DMS153 treated with DMSO at 0.1 percent for 48 hours (cell line): ENCODE results near the gene PCDHGA3.
A peak's percentile ranks its signal among the peaks of the same experiment; 100 is the strongest.
"Not testable (repeated sequence)": the region's sequence is repeated elsewhere in the genome, so short reads cannot be mapped to it uniquely, and the experiment has no call there.

ENCODE experiments used
- DNase-seq: peaks from one replicate; lab custom pipeline; 2025; ENCODE audit not compliant: unreplicated experiment; lab: John Stamatoyannopoulos, UW

Gene PCDHGA3

DNA sequence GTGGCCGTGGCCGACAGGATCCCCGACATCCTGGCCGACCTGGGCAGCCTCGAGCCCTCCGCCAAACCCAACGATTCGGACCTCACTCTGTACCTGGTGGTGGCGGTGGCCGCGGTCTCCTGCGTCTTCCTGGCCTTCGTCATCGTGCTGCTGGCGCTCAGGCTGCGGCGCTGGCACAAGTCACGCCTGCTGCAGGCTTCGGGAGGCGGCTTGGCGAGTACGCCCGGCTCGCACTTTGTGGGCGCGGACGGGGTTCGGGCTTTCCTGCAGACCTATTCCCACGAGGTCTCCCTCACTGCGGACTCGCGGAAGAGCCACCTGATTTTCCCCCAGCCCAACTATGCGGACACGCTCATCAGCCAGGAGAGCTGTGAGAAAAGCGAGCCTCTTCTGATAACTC lies 2.4 kb downstream of the PCDHGA3 start:
- not testable (repeated sequence) for DNase-seq

DNA sequence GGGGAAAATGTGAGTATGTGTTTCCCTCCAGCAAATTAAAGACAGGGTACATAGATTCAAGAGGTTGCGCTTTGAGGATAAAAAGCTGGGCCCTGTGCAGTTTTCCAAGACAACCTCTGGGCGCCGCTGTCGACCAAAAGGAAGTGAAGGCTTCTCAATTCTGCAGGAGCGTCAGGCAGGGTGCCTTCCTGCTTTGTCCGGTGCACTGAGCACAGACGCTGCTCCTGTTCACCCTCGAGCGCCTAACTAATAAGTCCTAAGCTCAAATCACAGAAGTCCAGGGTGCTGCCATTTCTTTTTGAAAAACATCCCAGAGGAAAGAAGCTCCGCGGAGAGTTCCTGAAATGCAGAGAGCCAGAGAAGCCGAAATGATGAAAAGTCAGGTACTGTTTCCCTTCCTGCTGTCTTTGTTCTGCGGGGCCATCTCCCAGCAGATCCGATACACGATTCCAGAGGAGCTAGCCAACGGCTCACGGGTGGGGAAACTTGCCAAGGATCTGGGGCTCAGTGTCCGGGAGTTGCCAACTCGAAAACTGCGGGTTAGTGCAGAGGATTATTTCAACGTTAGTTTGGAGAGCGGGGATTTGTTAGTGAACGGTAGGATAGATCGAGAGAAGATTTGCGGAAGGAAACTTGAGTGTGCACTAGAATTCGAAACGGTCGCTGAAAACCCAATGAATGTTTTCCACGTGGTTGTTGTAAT lies 6.4 kb downstream of the PCDHGA3 start, which contains the start of gene PCDHGB1:
PCDHGB1 (plus strand) TSS at position 183 of the 703 bp plus-strand sequence; CDS start at position 345, 162 bp downstream.
- DNase-seq: peak; percentile 1

DNA sequence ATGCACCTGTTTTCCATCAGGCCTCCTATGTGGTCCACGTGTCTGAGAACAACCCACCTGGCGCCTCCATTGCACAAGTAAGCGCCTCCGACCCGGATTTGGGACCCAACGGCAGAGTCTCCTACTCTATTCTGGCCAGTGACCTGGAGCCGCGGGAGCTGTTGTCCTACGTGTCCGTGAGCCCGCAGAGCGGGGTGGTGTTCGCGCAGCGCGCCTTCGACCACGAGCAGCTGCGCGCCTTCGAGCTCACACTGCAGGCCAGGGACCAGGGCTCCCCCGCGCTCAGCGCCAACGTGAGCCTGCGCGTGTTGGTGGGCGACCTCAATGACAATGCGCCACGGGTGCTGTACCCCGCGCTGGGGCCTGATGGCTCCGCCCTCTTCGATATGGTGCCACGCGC lies 8.0 kb downstream of the PCDHGA3 start:
- no peak for DNase-seq

DNA sequence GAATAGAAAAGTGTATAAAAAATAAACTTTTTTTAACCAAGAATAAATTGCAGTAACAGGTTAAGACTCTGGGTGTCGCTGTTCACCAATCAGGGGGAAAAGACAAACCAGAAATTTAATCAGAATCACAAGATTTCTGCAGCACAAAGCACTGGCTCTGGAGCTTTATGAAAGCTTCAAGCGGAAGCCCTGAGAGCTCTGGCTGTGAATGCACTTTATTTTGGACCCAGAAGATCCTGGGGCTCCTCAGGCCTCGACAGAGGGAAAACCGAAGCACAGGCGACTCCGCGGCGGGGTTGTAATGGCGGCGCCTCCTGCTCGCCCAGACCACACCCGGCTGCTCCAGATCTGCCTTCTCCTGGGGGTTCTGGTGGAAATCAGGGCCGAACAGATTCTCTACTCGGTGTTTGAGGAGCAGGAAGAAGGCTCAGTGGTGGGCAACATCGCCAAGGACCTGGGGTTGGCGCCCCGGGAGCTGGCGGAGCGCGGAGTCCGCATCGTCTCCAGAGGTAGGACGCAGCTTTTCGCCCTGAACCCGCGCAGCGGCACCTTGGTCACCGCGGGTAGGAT lies 11.4 kb downstream of the PCDHGA3 start, which contains the start of gene PCDHGA4:
PCDHGA4 (plus strand) TSS at position 122 of the 570 bp plus-strand sequence; CDS start at position 209, 87 bp downstream.
- DNase-seq: no peak

DNA sequence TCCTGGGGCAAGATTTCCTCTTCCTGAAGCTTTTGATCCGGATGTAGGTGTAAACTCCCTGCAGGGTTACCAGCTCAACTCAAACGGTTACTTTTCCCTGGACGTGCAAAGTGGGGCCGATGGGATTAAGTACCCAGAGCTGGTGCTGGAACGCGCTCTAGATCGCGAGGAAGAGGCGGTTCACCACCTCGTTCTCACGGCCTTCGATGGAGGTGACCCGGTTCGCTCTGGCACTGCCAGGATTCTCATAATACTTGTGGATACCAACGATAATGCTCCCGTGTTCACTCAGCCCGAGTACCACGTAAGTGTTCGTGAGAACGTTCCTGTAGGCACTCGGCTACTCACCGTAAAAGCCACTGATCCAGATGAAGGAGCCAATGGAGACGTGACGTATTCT lies 12.0 kb downstream of the PCDHGA3 start:
- no peak for DNase-seq

DNA sequence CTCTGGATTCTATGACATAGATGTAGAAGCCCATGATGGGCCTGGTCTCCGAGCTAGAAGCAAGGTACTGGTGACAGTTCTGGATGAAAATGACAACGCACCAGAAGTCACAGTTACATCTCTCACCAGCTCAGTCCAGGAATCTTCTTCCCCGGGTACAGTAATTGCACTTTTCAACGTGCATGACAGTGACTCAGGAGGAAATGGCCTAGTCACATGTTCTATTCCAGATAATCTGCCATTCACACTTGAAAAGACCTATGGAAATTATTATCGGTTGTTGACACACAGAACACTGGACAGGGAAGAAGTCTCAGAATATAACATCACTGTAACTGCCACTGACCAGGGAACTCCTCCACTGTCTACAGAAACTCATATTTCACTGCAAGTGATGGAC lies 12.5 kb downstream of the PCDHGA3 start:
- DNase-seq: no peak

DNA sequence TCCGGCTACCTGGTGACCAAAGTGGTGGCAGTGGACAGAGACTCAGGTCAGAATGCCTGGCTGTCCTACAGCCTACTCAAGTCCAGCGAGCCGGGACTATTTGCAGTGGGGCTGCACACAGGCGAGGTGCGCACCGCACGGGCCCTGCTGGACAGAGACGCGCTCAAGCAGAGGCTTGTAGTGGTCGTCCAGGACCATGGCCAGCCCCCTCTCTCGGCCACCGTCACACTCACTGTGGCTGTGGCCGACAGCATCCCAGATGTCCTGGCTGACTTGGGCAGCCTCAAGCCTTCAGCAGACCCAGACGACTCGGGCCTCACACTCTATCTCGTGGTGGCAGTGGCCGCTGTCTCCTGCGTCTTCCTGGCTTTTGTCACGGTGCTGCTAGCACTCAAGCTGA lies 13.3 kb downstream of the PCDHGA3 start:
- no peak for DNase-seq

DNA sequence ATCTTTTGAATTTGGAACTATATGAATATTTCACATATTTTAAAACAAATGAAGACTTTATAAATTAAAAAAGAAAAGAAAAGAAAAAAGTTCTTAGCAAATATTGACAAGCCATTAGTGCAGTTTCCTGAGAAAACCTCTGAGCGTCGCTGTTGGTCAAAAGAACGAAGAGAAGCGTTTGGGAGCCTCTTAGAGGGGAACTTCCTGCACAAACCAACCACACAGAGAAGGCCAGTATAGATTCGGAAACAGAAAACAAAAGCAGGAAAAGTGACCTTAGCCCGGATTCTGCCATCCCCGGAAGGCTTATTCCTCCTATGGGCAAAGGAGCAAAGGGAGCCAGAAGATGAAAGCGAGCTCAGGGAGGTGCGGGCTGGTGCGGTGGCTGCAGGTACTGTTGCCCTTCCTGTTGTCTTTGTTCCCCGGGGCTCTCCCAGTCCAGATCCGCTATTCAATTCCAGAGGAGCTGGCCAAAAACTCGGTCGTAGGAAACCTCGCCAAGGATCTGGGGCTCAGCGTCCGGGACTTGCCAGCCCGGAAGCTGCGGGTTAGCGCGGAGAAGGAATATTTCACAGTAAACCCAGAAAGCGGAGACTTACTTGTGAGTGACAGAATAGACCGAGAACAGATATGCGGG lies 16.3 kb downstream of the PCDHGA3 start, which contains the start of gene PCDHGB2:
PCDHGB2 (plus strand) TSS at position 205 of the 637 bp plus-strand sequence; CDS start at position 347, 142 bp downstream.
- DNase-seq: no peak

DNA sequence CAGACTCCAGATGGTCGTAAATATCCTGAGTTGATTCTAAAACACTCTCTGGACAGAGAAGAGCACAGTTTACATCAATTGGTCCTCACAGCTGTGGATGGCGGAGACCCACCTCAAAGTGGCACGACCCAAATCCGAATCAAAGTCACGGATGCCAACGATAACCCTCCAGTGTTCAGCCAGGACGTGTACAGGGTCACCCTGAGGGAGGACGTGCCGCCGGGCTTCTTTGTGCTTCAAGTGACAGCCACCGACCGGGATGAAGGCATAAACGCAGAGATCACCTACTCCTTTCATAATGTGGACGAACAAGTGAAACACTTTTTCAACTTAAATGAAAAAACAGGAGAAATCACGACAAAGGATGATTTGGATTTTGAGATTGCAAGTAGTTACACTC lies 17.1 kb downstream of the PCDHGA3 start:
- DNase-seq: no peak

DNA sequence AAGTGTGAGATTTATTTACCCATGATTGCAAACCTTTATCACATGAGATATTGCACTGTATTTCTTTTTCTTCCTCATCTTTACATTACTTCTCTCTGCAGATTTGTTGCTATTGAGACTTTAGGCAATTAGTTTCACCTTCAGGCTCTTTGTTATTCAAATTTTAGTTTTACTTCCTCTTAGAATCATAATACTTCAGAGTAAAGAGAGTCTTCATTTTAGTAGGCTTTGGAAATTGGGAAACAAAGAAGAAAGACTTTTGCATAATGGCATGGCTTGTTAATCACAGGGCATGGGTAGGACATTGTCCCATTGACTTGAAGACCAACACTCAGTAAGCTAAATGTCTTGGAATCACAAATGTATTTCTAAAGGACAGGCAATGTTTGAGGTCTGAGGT lies 19.1 kb downstream of the PCDHGA3 start:
- no peak for DNase-seq

DNA sequence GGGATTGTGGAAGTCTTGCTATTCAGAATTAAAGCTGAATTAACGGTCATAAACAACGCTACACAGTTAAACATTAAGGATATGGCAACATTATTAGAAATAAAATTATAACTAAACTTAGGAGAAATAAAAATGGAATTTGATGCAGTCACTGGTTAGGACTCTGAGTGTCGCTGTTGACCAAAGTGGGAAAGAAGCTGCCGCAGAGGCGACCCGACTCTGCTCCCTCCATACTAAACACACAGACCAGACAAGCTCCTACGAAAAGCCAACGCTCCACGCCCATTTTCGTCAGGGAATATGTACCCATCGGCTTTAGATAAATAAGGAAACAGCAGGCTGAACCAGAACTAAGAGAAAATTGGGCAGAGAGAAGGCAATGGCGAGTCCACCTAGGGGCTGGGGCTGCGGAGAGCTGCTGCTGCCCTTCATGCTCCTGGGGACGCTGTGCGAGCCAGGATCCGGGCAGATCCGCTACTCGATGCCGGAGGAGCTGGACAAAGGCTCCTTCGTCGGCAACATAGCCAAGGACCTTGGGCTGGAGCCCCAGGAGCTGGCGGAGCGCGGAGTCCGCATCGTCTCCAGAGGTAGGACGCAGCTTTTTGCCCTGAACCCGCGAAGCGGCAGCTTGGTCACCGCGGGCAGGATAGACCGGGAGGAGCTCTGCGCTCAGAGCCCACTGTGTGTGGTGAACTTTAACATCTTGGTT lies 20.5 kb downstream of the PCDHGA3 start, which contains the start of gene PCDHGA5:
PCDHGA5 (plus strand) TSS at position 211 of the 709 bp plus-strand sequence; CDS start at position 380, 169 bp downstream.
- no peak for DNase-seq

DNA sequence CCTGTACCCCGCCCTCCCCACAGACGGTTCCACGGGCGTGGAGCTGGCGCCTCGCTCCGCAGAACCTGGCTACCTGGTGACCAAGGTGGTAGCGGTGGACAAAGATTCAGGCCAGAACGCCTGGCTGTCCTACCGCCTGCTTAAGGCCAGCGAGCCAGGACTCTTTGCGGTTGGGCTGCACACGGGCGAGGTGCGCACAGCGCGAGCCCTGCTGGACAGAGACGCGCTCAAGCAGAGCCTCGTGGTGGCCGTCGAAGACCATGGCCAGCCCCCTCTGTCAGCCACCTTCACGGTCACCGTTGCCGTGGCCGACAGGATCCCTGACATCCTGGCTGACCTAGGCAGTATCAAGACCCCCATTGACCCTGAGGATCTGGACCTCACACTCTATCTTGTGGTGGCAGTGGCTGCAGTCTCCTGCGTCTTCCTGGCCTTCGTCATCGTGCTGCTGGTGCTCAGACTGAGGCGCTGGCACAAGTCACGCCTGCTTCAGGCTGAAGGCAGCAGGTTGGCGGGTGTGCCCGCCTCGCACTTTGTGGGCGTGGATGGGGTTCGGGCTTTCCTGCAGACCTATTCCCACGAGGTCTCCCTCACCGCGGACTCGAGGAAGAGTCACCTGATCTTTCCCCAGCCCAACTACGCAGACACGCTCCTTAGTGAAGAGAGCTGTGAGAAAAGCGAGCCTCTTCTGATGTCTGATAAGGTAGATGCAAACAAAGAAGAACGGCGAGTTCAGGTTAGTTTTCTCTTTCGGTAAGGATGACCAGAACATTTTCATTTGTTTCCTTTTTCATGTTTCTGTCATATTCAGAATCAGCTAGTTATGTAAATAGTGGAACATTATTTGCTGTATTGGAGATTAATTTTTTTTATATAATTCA lies 22.6 kb downstream of the PCDHGA3 start:
- DNase-seq: no peak

DNA sequence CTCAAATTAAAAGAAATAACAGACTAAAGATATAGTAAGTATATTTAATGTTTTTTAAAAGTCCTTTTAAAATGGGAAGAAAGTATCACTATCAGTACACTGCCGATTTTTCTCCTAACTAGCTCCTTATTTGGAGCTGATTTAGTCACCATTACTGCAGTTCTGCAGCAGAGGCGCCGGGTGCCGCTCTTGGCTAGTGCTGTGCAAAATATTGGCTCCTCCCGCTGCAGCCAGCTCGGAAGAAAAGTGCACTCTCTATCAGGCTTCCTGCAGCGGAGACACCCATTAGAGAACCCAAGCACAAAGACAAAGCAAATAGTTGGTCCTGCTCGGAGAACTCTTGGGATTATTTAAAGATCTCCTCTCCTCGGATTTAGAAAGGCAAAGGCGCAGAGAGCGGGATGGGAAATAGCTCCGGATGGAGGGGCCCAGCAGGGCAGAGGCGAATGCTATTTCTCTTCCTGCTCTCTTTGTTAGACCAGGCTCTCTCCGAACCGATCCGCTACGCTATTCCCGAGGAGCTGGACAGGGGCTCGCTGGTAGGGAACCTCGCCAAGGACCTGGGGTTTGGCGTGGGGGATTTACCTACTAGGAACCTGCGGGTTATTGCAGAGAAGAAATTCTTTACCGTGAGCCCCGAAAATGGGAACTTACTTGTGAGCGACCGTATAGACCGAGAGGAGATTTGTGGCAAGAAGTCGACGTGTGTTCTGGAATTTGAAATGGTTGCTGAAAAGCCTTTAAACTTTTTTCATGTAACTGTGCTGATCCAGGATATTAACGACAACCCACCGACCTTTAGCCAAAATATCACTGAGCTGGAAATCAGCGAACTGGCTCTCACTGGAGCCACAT lies 26.6 kb downstream of the PCDHGA3 start, which contains the start of gene PCDHGB3:
PCDHGB3 (plus strand) TSS at position 249 of the 855 bp plus-strand sequence; CDS start at position 402, 153 bp downstream.
- DNase-seq: no peak

DNA sequence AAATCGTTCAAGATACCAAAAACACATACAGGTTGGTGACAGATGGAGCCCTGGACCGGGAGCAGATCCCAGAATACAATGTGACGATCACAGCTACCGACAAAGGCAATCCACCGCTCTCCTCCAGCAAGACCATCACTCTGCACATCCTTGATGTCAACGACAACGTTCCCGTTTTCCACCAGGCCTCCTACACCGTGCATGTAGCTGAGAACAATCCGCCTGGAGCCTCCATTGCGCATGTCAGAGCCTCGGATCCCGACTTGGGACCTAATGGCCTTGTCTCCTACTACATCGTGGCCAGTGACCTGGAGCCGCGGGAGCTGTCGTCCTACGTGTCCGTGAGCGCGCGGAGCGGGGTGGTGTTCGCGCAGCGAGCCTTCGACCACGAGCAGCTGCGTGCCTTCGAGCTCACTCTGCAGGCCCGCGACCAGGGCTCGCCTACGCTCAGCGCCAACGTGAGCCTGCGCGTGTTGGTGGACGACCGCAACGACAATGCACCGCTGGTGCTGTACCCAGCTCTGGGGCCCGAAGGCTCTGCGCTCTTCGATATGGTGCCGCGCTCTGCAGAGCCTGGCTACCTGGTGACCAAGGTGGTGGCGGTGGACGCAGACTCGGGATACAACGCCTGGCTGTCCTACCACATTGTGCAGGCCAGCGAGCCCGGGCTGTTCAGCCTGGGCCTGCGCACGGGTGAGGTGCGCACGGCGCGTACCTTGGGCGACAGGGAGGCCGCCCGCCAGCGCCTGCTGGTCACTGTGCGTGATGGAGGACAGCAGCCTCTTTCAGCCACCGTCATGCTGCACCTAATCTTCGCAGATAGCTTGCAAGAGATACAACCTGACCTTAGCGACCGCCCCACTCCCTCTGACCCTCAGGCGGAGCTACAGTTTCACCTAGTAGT lies 28.2 kb downstream of the PCDHGA3 start:
- DNase-seq: no peak

DNA sequence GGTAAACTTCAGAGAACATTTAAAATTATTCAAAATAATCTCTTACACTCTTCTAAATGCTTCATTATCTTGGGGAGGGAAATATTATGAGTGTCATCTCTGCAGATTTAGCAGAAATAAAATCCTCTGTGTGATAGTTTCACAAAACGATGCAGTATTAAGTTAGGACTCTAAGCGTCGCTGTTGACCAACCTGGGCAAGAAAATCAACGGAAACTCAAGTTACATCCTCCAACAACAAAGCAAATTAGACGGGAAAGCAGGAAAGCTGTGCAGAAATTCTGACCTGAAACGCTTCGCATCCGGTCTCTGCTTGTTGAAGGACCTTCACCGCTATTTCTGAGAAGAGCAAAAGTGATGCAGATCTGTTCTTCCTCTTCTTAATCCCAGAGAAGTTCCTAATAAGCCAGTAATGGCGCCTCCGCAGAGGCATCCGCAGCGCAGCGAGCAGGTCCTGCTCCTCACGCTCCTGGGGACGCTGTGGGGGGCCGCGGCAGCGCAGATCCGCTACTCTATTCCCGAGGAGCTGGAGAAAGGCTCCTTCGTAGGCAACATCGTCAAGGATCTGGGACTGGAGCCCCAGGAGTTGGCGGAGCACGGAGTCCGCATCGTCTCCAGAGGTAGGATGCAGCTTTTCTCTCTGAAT lies 30.2 kb downstream of the PCDHGA3 start, which contains the start of gene PCDHGA6:
PCDHGA6 (plus strand) TSS at position 219 of the 645 bp plus-strand sequence; CDS start at position 412, 193 bp downstream.
- DNase-seq: no peak

DNA sequence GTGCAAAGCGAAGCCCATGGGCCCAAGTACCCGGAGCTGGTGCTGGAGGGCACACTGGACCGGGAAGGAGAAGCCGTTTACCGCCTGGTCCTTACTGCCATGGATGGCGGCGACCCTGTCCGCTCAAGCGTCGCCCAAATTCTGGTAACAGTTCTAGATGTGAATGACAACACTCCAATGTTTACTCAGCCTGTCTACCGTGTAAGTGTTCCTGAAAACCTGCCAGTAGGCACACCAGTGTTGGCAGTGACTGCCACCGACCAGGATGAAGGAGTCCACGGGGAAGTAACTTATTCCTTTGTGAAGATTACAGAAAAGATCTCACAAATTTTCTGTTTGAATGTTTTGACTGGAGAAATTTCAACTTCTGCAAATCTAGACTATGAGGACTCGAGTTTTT lies 31.0 kb downstream of the PCDHGA3 start:
- DNase-seq: no peak

DNA sequence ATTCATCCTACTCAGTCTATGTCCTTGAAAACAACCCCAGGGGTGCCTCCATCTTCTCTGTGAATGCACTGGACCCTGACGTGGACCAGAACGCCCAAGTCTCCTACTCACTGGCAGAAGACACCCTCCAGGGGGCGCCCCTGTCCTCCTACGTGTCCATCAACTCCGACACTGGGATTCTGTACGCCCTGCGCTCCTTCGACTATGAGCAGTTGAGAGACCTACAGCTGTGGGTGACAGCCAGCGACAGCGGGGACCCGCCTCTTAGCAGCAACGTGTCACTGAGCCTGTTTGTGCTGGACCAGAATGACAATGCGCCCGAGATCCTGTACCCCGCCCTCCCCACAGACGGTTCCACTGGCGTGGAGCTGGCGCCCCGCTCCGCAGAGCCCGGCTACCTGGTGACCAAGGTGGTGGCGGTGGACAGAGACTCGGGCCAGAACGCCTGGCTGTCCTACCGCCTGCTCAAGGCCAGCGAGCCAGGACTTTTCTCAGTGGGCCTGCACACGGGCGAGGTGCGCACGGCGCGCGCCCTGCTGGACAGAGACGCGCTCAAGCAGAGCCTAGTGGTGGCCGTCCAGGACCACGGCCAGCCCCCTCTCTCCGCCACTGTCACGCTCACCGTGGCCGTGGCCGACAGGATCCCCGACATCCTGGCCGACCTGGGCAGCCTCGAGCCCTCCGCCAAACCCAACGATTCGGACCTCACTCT lies 32.0 kb downstream of the PCDHGA3 start:
- not testable (repeated sequence) for DNase-seq
